HG02870 (cell line): ENCODE data around the gene CCZ1.
"Not testable (repeated sequence)": the region's sequence is repeated elsewhere in the genome, so short reads cannot be mapped to it uniquely, and the experiment has no call there.

Source experiments
- ATAC-seq: cut with Tn5 transposase; IDR thresholded peaks from one replicate; pipeline ENCODE4 v1.9.1; 2021; ENCODE audit warnings: mild to moderate bottlenecking, moderate library complexity; ENCODE audit not compliant: unreplicated experiment

CCZ1 gene

DNA sequence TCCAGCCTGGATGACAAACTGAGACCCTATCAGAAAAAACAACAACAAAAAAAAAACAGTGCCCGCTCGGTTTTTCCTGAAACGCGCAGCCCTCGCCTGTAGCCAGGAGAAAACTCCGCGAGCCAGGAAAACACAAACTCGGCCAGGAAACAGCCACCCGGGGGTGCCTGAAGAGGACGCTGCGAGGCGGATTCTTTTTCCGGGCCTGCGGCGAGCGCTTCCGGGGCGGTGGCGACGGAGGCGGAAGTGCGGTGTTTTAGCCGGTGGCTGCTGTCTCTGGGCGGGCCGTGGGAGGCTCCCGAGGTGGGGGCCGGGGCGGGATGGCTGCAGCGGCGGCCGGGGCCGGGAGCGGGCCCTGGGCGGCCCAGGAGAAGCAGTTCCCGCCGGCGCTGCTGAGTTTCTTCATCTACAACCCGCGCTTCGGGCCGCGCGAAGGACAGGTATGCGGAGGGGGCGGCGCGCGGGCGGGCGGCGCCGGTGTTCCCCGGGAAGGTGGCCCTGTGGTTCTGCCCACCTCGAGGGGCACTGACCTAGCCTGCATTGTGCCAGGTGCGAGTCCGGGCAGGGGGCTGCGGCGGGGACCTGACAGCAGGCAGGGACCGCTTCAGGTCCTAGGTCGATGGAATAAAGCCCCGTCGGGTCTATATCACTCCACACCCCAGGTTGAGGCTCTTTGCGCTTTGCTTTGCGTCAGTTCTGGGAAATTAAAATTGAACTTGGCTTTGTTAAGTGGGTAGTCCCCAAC is at the start of gene CCZ1:
TSS of gene CCZ1 (plus strand) at position 254 of the 745 bp plus-strand sequence. CDS start at position 321, 67 bp downstream.
- peak; percentile 81 for ATAC-seq

DNA sequence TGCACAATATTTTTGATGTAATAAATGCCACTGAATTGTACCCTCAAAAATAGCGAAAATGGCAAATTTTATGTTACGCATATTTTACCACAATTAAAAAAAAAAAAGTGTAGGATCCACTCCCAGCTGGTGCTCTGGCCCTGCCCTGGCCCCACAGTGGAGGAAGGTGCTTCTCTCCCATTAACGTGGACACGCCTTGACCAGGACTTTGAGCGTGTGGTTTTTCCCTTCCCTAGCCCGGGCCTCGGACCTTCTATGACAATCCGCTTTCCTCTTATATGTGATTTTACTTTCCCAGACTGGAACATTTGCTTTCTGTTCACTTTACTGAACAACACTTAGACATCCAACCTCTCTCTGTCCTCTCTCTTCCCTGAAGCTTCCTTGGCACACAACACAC is 47.6 kb upstream of the CCZ1 start:
- ATAC-seq: no peak

DNA sequence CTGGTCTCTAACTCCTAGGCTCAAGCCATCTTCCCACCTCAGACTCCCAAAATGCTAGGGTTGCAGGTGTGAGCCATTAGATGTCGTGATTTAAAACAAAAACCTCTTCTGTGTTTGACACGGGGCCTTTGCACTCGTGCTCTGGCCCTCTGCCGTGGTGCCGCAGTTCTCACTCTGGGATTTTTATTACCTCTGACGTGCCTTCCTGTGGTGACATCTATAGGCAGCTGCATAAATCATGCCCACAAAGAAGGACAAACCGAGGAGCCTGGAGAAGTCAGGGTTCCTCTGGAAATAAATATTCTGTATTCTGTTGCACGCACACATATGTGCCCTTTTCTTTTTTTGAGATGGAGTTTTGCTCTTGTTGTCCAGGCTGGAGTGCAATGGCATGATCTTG is 43.8 kb upstream of the CCZ1 start:
- no peak for ATAC-seq

DNA sequence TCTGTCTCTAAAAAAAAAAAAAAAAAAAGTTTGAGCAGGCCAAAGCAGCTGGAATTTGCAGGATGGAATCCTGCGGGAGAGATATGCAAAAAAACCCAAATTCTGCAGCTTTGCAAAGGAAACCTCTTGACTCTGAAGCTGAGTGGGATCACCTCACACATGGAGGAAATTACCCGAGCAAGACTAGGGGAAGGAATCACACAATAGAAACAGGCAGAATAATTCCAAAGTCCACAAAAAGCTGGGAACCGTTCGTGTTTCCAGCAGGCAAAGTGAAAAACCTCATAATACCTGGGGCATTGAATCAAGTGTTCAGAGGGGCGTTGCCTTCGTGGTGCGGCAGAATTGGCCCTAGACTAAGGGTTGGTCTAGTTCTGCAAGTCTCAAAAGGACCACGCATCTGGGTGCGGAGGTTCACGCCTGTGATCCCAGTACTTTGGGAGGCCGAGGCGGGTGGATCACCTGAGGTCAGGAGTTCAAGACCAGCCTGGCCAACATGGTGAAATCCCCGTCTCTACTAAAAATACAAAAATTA is 41.4 kb upstream of the CCZ1 start:
- ATAC-seq: not testable (repeated sequence)

DNA sequence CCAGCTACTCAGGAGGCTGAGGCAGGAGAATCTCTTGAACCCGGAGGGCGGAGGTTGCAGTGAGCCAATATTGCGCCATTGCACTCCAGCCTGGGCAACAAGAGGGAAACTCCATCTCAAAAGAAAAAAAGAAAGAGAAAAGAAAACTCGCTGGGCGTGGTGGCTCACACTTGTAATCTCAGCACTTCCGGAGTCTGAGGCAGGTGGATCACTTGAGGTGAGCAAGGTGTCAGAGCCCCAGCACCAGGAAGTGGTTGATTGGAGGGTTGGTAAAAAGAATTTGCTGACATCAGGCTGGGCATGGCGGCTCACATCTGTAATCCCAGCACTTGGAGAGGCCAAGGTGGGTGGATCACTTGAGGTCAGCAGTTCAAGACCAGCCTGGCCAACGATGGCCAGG is 40.0 kb upstream of the CCZ1 start:
- not testable (repeated sequence) for ATAC-seq

DNA sequence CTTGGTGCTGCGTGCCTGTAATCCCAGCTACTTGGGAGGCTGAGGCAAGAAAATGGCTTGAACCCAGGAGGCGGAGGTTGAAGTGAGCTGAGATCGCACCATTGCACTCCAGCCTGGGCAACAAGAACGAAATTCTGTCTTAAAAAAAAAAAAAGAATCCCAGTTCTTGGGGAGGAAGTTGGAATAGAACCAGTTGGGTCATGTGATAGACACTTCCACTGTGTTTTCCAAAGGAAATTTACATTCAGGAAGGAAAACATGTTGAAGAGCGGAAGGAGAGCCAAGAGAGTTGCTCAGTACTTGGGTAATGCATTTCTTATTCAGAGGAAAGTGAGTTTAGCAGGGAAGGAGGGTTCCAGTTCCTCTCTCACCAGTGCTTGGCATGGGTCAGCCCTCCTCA is 37.3 kb upstream of the CCZ1 start:
- not testable (repeated sequence) for ATAC-seq

DNA sequence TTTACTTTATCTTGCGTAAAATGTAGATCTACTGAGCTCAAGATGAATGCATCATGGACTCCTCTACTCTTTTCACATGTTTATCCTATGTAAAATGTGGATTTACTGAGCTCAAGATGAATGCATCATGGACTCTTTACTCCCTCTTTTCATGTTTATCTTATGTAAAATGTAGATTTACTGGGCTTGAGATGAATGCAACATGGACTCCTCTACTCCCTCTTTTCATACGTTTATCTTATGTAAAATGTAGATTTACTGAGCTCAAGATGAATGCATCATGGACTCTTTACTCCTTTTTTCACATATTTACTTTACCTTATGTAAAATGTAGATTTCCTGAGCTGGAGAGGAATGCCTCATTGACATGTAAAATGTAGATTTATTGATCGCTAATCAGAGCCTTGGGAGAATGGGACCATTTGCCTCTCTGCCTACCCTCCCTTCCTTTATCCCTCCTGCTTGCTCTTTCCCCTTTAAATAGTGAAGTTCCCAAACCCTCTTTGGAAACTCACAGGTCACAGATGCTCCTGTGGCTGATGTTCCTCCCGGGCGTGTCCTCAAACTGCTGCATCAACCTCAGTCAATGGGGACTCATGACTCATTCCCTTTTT is 35.7 kb upstream of the CCZ1 start:
- not testable (repeated sequence) for ATAC-seq

DNA sequence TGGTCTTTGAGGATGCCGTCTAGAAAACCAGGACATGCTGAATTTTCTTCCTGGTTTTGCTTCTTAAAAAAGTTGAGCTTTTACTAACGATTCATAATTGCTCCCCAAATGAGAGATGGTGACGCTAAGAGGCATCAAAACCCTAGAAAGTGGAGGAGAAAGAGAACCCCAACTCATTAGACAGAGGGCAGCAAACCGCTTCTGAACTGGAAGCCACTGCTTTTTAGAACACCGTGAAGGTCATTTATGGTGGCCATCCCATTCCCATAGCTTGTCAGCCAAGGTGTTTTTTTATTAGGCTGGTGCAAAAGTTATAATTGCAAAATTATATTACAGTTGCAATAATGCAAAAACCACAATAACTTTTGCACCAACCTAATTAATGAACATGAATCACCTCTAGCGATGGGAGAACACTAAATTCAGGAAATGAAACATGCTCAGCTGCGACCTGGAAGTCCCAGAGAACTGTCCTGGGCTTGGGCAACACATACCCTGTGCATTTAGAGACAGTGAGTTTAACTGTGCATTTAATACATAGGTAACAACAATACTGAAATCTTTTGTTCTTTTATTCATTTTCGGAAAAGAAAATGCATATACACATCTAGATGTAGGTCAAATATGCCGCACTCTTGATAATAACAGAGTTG is 33.1 kb upstream of the CCZ1 start:
- not testable (repeated sequence) for ATAC-seq

DNA sequence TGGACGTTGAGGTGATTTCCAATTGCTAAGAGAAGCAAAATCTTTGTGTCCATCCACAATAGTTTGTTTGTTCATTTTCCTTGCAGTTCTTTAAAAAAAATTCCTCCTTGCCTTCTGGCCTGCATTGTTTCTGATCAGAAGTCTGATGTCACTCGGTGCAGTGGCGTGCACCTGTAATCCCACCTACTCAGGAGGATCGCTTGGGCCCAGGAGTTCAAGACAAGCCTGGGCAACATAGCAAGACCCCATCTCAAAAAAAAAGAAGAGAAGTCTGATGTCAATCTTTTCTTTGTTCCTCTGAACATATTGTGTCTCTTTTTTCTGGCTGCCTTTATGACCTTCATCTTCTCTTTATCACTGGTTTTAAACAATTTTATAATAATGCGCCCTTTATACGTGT is 31.5 kb upstream of the CCZ1 start:
- ATAC-seq: no peak

DNA sequence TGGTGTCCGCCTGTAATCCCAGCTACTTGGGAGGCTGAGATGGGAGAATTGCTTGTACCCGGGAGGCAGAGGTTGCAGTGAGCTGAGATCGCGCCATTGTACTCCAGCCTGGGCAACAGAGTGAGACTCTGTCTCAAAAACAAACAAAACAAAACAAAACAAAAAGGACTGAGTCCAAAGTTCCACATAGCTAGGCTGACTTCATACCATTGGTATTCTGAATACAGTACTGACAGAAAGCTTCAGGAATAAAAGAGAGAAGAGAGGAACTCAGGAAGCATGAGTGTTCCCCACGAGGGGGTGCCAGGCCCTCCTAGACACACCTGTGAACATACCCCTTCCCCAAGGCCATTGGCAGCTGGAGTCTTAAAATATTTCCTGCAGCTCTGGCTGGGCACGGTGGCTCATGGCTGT is 29.6 kb upstream of the CCZ1 start:
- not testable (repeated sequence) for ATAC-seq

DNA sequence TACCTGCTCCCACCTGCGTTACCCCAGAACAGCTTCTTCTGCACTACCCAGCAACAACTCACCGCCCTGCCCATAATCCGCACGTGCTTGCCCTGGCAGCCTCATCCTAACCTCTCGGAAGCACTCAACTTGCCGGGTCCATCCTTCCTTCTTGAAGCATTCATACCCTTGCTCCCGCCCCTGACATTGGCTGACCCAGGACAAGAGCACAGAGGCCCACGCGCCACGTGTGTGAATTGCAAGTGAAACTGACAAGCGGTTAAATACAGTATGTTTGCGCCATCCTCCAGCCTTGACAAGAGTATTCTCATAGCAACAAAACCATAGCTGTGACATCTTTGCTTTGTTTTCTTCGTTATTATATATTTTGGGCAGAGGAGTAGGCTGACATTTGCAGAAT is 28.8 kb upstream of the CCZ1 start:
- ATAC-seq: no peak

DNA sequence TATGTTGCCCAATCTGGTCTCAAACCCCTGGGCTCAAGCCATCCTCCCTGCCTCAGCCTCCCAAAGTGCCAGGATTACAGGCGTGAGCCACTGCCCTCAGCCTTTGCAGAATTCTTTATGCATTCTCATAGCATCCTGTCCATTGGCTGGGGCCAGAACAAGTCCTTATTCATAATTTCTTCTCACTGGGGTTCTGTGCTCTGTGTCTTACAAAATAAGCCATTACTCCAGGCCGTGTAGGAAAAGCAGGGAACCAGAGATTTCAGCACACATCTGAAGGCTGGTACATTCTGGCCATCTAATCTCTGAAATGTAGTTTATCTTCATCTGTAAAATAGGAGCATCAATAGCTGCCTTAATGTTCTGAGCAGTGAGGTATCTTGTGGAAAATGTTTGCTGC is 28.2 kb upstream of the CCZ1 start:
- no peak for ATAC-seq

DNA sequence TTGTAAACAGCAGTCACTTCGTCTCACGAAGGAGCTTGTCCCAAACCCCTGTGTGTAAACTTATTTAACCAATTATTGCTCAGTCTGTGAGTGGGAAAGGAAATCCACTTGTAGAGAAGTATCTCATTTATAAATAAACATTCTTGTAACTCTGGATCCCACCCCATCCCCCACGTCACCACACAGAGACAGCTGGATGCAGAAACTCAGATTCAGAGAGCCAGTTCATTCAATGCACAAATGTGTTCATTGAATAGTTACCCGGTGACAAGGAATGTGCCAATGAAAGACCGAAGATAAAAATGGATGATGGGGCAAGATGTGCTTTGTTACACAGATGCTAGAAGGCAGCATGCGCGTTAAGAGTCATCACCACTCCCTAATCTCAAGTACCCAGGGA is 26.2 kb upstream of the CCZ1 start:
- no peak for ATAC-seq

DNA sequence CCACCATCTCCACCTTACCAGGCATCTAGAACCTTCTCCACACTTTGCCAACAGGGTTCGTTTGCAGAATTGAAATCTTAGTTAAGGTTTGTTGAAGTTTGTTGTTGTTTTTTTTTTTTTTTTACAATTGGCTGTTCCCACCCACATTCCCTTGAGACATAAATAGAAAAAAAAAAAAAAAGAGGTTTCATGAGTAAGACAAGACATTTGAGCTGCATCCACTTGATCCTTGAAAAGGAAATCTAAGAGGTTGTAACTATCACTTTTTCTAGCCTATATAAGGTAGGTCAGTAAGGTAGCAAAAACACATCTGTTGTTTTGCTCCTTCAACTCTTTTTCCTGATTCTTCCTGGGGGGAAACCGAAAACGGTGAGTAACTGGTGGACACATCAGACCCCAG is 18.9 kb upstream of the CCZ1 start:
- ATAC-seq: not testable (repeated sequence)

DNA sequence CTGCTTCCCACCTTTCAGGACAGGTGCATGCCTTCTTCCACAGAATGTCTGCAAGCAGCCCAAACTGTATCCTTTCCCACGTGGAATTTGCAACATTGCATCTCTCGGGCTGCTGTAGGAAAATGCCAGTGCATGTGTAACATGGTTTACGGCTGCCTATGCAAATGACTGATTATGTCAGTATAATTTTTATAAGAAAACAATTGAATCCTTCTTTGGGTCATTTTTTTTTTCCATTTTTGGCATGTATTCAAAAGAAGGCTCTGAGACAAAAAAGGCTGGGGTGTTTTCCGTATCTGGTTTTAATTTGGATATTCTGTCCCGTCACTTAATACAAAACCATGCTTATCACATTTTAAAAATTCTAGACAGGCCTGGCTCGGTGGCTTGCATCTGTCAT is 18.4 kb upstream of the CCZ1 start:
- not testable (repeated sequence) for ATAC-seq

DNA sequence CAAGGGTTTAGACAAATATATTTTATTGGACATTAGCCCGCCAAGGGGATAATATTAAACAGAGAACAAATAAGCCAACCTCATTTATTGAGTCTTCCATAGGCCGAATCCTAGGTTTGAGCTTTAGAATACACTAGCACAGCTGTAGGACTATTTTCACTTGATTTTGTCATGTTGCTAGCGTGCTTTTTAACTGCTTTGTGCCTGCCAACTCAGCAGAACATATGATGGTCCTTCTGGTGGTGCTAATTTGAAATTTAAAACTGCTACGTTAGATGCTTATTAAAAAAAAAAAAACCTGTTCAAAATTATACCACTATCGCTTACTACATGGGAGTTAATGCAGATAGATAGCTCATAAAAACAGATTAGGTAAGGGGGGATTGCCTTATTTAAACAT is 14.1 kb upstream of the CCZ1 start:
- not testable (repeated sequence) for ATAC-seq

DNA sequence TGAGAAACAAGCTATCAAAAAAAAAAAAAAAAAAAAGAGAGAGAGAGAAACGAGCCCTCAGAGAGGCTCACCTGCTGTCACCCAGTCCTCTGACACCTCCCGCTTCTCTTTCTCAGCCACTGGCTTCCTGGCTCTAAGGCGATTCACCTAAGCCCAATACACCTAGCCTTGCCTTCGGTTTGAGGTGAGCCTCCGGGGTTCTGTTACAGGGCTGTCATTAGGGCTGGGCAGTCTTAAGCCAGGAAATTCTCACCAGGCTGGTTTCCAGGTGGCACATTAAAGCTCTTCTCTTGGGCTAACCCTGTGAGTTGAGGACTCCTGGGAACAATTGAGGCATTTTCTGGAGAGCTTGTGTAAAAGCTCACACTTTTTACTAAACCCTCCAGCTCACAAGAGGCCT is 10.5 kb upstream of the CCZ1 start:
- not testable (repeated sequence) for ATAC-seq

DNA sequence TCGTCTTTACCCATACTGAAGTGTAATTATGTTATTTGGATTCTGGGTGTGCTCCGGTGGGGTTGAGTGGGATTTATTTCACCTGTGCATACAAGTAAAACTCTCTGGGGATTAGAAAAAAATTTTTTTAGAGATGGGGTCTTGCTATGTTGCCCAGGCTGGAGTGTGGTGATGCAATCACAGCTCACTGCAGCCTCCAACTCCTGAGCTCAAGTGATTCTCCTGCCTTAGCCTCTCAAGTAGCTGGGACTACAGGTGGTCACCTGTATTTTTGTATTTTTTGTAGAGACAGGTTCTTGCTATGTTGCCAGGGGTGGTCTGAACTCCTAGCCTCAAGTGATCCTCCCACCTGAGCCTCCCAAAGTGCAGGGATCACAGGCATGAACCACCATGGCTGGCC is 8.3 kb upstream of the CCZ1 start:
- ATAC-seq: not testable (repeated sequence)

DNA sequence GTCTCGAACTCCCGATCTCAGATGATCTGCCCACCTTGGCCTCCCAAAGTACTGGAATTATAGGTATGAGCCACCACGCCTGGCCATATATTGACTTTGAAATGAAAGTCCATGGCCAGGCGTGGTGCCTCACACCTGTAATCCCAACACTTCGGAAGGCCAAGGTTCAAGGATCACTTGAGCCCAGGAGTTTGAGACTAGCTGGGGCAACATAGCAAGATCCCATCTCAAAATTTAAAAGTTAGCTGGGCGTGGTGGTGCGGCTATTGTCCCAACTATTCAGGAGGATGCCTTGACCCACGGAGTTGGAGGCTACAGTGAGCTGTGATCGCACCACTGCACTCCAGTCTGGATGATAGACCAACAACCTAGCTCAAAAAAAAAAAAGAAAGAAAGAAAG is 6.0 kb upstream of the CCZ1 start:
- no peak for ATAC-seq

DNA sequence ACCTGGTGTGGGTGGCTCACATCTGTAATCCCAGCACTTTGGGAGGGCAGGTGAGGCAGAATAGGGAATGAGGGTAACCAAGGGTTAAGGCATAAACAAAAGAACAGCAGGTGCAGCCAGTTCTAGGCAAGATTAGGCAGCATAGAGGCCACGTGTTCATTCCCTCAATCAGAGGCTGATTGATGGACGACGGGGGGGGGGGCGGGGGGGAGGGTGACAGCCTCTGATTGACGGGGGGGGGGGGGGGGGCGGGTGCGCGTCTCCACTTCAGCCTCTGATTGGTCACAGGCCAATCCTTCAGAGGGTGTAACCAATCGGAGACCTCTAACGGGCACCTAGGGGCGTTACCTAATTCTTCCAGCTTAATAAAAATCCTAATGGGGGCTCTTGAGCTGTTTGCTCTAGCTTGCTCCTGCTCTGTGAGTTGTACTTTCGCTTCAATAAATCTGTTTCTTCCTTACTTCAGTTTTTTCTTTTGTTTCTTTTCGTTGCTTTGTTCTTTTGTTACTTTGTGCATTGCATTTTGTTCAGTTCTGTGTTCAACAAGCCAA is 1.1 kb upstream of the CCZ1 start:
- not testable (repeated sequence) for ATAC-seq

DNA sequence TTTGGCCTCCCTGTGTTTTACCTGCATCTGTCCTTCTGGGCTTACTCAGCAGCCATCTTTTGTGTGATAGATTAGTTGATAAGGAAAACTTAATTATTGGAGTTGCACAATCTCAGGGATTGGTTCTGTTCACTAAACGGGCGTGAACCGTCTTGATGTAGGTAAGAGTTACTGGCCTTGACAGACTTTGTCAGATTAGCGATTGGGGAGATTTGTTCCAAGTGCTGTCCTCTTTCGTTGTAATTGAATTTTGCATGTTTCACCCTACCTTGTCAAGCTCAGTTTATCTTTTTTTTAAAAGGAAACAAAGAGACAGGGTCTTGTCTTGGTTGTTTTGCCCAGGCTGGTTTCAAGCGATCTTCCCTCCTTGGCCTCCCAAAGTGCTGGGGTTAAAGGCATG is 4.5 kb downstream of the CCZ1 start:
- ATAC-seq: not testable (repeated sequence)
